Central memory CD8-positive, alpha-beta T cell (primary cell): ENCODE results near the gene UBE2J2.

Experiments used
- ATAC-seq: fragments of 150-1000 bp; cut with Tn5 transposase; replicated peaks from 2 replicates; pipeline ENCODE4 v1.10.0; 2022; ENCODE audit warnings: mild to moderate bottlenecking, moderate FRiP score, moderate number of reproducible peaks; ENCODE audit not compliant: poor library complexity, severe bottlenecking; ENCODE audit errors: extremely low read depth
- DNase-seq, 2 donors: peaks; one replicate each; pipeline ENCODE4 v3.0.0; 2021; ENCODE audit warnings: low spot score in 2 of 2
- H3K27ac Mint-ChIP-seq: one replicate; pipeline ENCODE4 v1.8.0; 2022; ENCODE audit warnings: low read depth, mild to moderate bottlenecking, moderate library complexity, mixed read lengths
- H3K27me3 Mint-ChIP-seq: one replicate; pipeline ENCODE4 v1.8.0; 2022; ENCODE audit warnings: mixed read lengths
- H3K36me3 Mint-ChIP-seq: one replicate; pipeline ENCODE4 v1.8.0; 2022; ENCODE audit warnings: mild to moderate bottlenecking, moderate library complexity, mixed read lengths; ENCODE audit not compliant: insufficient read depth
- H3K4me1 Mint-ChIP-seq: one replicate; pipeline ENCODE4 v1.8.0; 2022; ENCODE audit warnings: mixed read lengths
- H3K4me3 Mint-ChIP-seq: one replicate; pipeline ENCODE4 v1.8.0; 2022; ENCODE audit warnings: mild to moderate bottlenecking, moderate library complexity, mixed read lengths
- H3K9me3 Mint-ChIP-seq: one replicate; pipeline ENCODE4 v1.8.0; 2022; ENCODE audit warnings: mixed read lengths

Gene UBE2J2

GRCh38 chr1:1286313-1287261 is 12.9 kb upstream of the UBE2J2 start:
- ATAC-seq = no peak
- Mint-ChIP-seq H3K9me3 (no peaks in the 10 kb centered on the region), H3K27me3 (no peaks in the 10 kb centered on the region), H3K36me3 (peaks cover 4% of the 10 kb centered on the region), H3K4me3 (no peak overlapping the region), H3K4me1 (no peaks in the 10 kb centered on the region), H3K27ac (no peak overlapping the region)
- no peak for DNase-seq

GRCh38 chr1:1285611-1286311 is 12.1 kb upstream of the UBE2J2 start:
- H3K4me3 Mint-ChIP-seq = no peak overlapping the region
- ATAC-seq (no peak), DNase-seq (no peak)
- H3K36me3 Mint-ChIP-seq = peaks cover 4% of the 10 kb centered on the region
- H3K27me3 Mint-ChIP-seq = no peaks in the 10 kb centered on the region
- no peak overlapping the region for H3K27ac Mint-ChIP-seq
- H3K4me1 Mint-ChIP-seq = no peaks in the 10 kb centered on the region
- no peaks in the 10 kb centered on the region for H3K9me3 Mint-ChIP-seq

DNA sequence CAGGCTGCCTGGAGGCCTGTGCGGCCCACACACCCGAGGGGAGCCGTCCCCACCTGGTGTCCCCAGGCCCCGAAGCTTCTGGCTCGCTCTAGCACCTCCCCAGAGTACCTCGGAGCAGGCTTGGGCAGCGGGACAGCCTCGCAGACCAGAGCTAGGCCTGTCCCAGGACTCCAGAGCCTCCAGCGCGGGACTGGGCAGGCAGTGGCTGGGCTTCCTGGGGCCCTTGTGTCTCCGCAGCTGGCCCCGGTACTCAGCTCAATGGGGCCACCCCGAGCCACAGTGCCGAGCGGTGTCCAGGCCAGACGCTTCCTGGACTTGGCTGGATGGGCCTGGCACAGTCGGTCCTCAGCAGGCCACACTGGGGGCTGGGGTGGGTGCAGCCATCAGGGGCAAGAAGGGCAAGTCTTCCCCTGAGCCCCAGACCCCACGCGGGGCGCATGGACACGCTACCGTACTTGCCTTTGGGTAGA is 11.5 kb upstream of the UBE2J2 start:
- Mint-ChIP-seq H3K9me3 (no peaks in the 10 kb centered on the region), H3K4me3 (no peak overlapping the region), H3K4me1 (no peaks in the 10 kb centered on the region), H3K27me3 (no peaks in the 10 kb centered on the region), H3K36me3 (peaks cover under 1% of the 10 kb centered on the region), H3K27ac (no peak overlapping the region)
- DNase-seq (no peak), ATAC-seq (no peak)

DNA sequence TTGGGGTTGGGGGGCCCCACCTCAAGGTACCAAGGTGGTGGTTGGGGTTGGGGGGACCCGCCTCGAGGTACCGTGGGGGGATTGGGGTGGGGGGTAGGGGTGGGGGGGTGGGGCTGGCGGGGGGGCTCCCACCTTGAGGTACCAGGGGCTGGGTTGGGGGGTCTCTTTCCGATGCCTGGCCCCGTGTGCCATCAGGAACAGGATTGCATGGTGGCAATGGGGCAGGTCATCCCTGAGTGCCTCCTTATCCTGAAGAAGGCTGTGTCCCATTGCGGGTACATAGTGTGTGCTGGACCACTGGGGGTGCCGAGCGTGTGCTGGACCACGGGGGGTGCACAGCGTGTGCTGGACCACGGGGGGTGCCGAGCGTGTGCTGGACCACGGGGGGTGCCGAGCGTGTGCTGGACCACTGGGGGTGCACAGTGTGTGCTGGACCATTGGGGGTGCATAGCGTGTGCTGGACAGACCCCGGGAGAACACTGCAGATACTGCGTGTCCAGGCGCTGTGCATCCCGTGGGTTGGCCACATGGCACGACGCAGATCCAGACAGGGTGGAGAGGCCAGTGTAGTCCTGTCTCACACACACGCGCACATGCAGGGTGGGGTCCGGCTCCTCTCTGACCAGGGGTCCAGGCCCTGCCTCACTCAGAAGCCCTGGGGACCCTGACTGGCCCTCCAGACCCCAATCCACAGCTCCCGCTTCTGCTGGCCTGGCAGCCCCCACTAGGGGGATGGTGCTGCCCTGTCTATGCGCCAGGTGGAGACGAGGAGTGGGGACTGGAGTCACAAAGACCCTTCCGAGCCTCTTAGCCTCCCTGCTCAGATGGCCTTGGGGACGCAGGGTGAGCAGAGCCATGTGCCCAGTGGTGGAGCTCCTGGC is 10.8 kb upstream of the UBE2J2 start:
- no peaks in the 10 kb centered on the region for H3K9me3 Mint-ChIP-seq
- no peaks in the 10 kb centered on the region for H3K4me1 Mint-ChIP-seq
- H3K27me3 Mint-ChIP-seq = no peaks in the 10 kb centered on the region
- H3K27ac Mint-ChIP-seq = no peak overlapping the region
- no peak overlapping the region for H3K4me3 Mint-ChIP-seq
- no peaks in the 10 kb centered on the region for H3K36me3 Mint-ChIP-seq
- DNase-seq (no peak), ATAC-seq (no peak)

GRCh38 chr1:1283821-1284220 is 10.2 kb upstream of the UBE2J2 start:
- Mint-ChIP-seq H3K4me1 (no peaks in the 10 kb centered on the region), H3K36me3 (no peaks in the 10 kb centered on the region), H3K27me3 (no peaks in the 10 kb centered on the region), H3K4me3 (no peak overlapping the region), H3K27ac (no peak overlapping the region), H3K9me3 (no peaks in the 10 kb centered on the region)
- DNase-seq (no peak), ATAC-seq (no peak)

- no peak overlapping the region for H3K4me3 Mint-ChIP-seq
- H3K27ac Mint-ChIP-seq = no peak overlapping the region
- no peaks in the 10 kb centered on the region for H3K27me3 Mint-ChIP-seq
- H3K9me3 Mint-ChIP-seq = no peaks in the 10 kb centered on the region
- DNase-seq (no peak), ATAC-seq (no peak)
- H3K36me3 Mint-ChIP-seq = no peaks in the 10 kb centered on the region
- H3K4me1 Mint-ChIP-seq = no peaks in the 10 kb centered on the region
Observed at GRCh38 chr1:1282998-1283397, 9.3 kb upstream of the UBE2J2 start.

GRCh38 chr1:1281533-1282321 is 8.1 kb upstream of the UBE2J2 start:
- no peaks in the 10 kb centered on the region for H3K36me3 Mint-ChIP-seq
- no peak overlapping the region for H3K4me3 Mint-ChIP-seq
- no peaks in the 10 kb centered on the region for H3K9me3 Mint-ChIP-seq
- no peak for ATAC-seq
- DNase-seq = no peak
- H3K27me3 Mint-ChIP-seq = no peaks in the 10 kb centered on the region
- no peaks in the 10 kb centered on the region for H3K4me1 Mint-ChIP-seq
- H3K27ac Mint-ChIP-seq = no peak overlapping the region

DNA sequence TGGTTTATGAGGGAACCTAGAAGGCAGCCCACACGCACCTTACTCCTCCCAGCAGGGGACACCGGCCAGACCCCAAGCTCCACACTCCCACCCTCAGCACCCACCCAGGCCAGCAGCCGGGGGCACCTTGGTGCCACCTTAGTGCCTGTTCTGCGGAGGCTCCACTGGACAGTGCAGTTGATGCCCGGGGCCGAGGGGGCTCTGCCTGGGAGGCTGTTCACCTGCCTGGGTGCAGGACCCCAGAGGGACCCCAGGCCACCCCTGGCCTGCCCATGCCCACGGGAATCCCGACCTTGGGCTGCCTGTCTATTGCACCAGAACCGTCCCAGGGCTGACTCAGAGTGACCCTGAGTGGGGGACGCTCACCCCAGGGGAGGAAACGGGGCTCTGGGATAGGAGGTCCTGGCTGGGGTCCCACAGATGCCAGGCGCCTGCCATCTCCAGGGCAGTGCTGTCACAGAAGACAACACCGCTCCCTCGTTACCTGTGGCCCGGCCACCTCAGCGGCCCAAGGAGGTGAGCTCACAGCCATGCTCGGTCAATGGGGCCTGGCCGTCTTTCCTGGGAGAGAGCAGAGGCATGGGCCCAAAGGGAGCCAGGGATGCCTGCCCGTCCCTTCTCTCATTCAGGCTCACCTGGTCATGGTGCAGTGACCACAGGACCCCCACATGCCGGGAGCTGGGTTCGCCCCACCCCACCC is 7.3 kb upstream of the UBE2J2 start:
- no peak overlapping the region for H3K27ac Mint-ChIP-seq
- no peak for ATAC-seq
- no peaks in the 10 kb centered on the region for H3K36me3 Mint-ChIP-seq
- H3K4me3 Mint-ChIP-seq = no peak overlapping the region
- no peaks in the 10 kb centered on the region for H3K27me3 Mint-ChIP-seq
- no peak for DNase-seq
- H3K9me3 Mint-ChIP-seq = no peaks in the 10 kb centered on the region
- H3K4me1 Mint-ChIP-seq = no peaks in the 10 kb centered on the region

GRCh38 chr1:1279028-1279427 is 5.4 kb upstream of the UBE2J2 start:
- no peak overlapping the region for H3K27ac Mint-ChIP-seq
- H3K4me3 Mint-ChIP-seq = no peak overlapping the region
- H3K9me3 Mint-ChIP-seq = no peaks in the 10 kb centered on the region
- DNase-seq (no peak), ATAC-seq (no peak)
- H3K36me3 Mint-ChIP-seq = no peaks in the 10 kb centered on the region
- H3K4me1 Mint-ChIP-seq = no peaks in the 10 kb centered on the region
- no peaks in the 10 kb centered on the region for H3K27me3 Mint-ChIP-seq

GRCh38 chr1:1278620-1279019 is 5.0 kb upstream of the UBE2J2 start:
- H3K36me3 Mint-ChIP-seq = no peaks in the 10 kb centered on the region
- no peak for ATAC-seq

GRCh38 chr1:1275836-1276235 is 2.2 kb upstream of the UBE2J2 start:
- Mint-ChIP-seq H3K27ac (no peak overlapping the region), H3K9me3 (no peaks in the 10 kb centered on the region)
- ATAC-seq = no peak

More at GRCh38 chr1:1278620-1279019, 5.0 kb upstream of the UBE2J2 start:
- Mint-ChIP-seq H3K27ac (no peak overlapping the region), H3K4me1 (no peaks in the 10 kb centered on the region), H3K9me3 (no peaks in the 10 kb centered on the region), H3K27me3 (no peaks in the 10 kb centered on the region), H3K4me3 (no peak overlapping the region)
- DNase-seq = no peak

More at GRCh38 chr1:1275836-1276235, 2.2 kb upstream of the UBE2J2 start:
- Mint-ChIP-seq H3K4me3 (no peak overlapping the region), H3K27me3 (no peaks in the 10 kb centered on the region), H3K4me1 (peaks cover 17% of the 10 kb centered on the region), H3K36me3 (peaks cover 5% of the 10 kb centered on the region)
- no peak for DNase-seq
